ENCODE results near the gene GZMA.

GZMA gene

GRCh38 chr5:55146080-55146479 is 43.6 kb downstream of the GZMA start:
- no peaks in the 10 kb centered on the region for H3K9me3 ChIP-seq (ENCODE audit: insufficient read depth, low read length, severe bottlenecking)
- peaks cover 10% of the 10 kb centered on the region for H3K27me3 ChIP-seq (ENCODE audit: insufficient read depth, low read length, poor library complexity)
- no peaks in the 10 kb centered on the region for H4K20me1 ChIP-seq (ENCODE audit: insufficient read depth, low read length)
- peaks cover 6% of the 10 kb centered on the region for H3K4me1 ChIP-seq (ENCODE audit: insufficient read depth, low read length)
- no peak overlapping the region for H2AFZ ChIP-seq (ENCODE audit: low read depth, low read length)
- DNase-seq, result no peak
- TF ChIP-seq CTCF (IDR thresholded peaks at IDR 0.05; ENCODE audit: borderline replicate concordance, extremely low read depth, low read length, poor library complexity, severe bottlenecking), result no peak
- TF ChIP-seq EZH2 (IDR thresholded peaks at IDR 0.05; ENCODE audit: borderline replicate concordance, low read depth, low read length, severe bottlenecking), result no peak
- peak overlapping the region; percentile 41; the same call in 1 of the 2 replicates for H3K4me2 ChIP-seq (ENCODE audit: insufficient read depth, low read length)
- no peaks in the 10 kb centered on the region for H3K79me2 ChIP-seq (ENCODE audit: insufficient read depth, low read length)
- H3K9ac ChIP-seq (ENCODE audit: low read depth, low read length), result no peak overlapping the region
- no peak for ATAC-seq (ENCODE audit: insufficient read depth, low read depth)
- no peaks in the 10 kb centered on the region for H3K36me3 ChIP-seq (ENCODE audit: insufficient read depth, low read length)
- H3K27ac ChIP-seq (ENCODE audit: low read length), result no peak overlapping the region
- no peak overlapping the region for H3K4me3 ChIP-seq (ENCODE audit: low read depth in 1 of 2, low read length in 2 of 2)

- Histone ChIP-seq H3K4me3 (ENCODE audit: low read depth in 1 of 2, low read length in 2 of 2) (no peak overlapping the region), H3K36me3 (ENCODE audit: insufficient read depth, low read length) (no peaks in the 10 kb centered on the region), H3K27me3 (ENCODE audit: insufficient read depth, low read length, poor library complexity) (peaks cover 10% of the 10 kb centered on the region), H4K20me1 (ENCODE audit: insufficient read depth, low read length) (no peaks in the 10 kb centered on the region), H3K4me1 (ENCODE audit: insufficient read depth, low read length) (peaks cover 6% of the 10 kb centered on the region), H2AFZ (ENCODE audit: low read depth, low read length) (no peak overlapping the region), H3K9me3 (ENCODE audit: insufficient read depth, low read length, severe bottlenecking) (no peaks in the 10 kb centered on the region), H3K4me2 (ENCODE audit: insufficient read depth, low read length) (peak overlapping the region; percentile 41; the same call in 1 of the 2 replicates), H3K27ac (ENCODE audit: low read length) (no peak overlapping the region), H3K79me2 (ENCODE audit: insufficient read depth, low read length) (no peaks in the 10 kb centered on the region), H3K9ac (ENCODE audit: low read depth, low read length) (no peak overlapping the region)
- ATAC-seq (ENCODE audit: insufficient read depth, low read depth), result peak; percentile 100
- TF ChIP-seq EZH2 (IDR thresholded peaks at IDR 0.05; ENCODE audit: borderline replicate concordance, low read depth, low read length, severe bottlenecking) (no peak), CTCF (IDR thresholded peaks at IDR 0.05; ENCODE audit: borderline replicate concordance, extremely low read depth, low read length, poor library complexity, severe bottlenecking) (peak; percentile 98)
- peak; percentile 86 for DNase-seq
Measured at GRCh38 chr5:55146543-55147151, 44.2 kb downstream of the GZMA start.

DNA sequence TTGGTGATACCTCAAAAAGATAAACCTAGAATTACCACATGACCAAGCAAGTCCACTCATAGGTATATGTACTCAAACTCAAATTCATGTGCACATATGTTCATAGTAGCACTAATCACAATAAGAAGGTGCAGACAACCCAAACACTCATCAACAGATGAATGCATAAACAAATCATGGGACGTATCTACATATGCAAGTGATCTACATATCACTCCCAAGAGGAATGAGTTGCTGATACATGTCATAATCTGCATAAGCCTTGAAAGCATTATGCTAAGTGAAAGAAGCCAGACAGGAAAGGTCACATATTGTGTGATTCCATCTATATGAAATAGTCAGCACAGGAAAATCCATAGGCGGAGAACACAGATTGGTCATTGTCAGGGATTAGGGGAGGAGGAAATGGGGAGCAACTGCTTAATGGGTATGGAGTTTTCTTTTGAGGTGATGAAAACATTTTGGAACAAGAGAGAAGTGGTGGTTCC is 46.9 kb downstream of the GZMA start:
- H4K20me1 ChIP-seq (ENCODE audit: insufficient read depth, low read length), result no peaks in the 10 kb centered on the region
- no peak overlapping the region for H3K27ac ChIP-seq (ENCODE audit: low read length)
- DNase-seq (no peak), ATAC-seq (ENCODE audit: insufficient read depth, low read depth) (no peak)
- peaks cover 14% of the 10 kb centered on the region for H3K27me3 ChIP-seq (ENCODE audit: insufficient read depth, low read length, poor library complexity)
- peaks cover 6% of the 10 kb centered on the region for H3K4me1 ChIP-seq (ENCODE audit: insufficient read depth, low read length)
- H3K4me3 ChIP-seq (ENCODE audit: low read depth in 1 of 2, low read length in 2 of 2), result no peak overlapping the region
- H3K4me2 ChIP-seq (ENCODE audit: insufficient read depth, low read length), result no peak overlapping the region
- H2AFZ ChIP-seq (ENCODE audit: low read depth, low read length), result no peak overlapping the region
- no peaks in the 10 kb centered on the region for H3K79me2 ChIP-seq (ENCODE audit: insufficient read depth, low read length)
- no peaks in the 10 kb centered on the region for H3K9me3 ChIP-seq (ENCODE audit: insufficient read depth, low read length, severe bottlenecking)
- H3K9ac ChIP-seq (ENCODE audit: low read depth, low read length), result no peak overlapping the region
- TF ChIP-seq CTCF (IDR thresholded peaks at IDR 0.05; ENCODE audit: borderline replicate concordance, extremely low read depth, low read length, poor library complexity, severe bottlenecking) (no peak), EZH2 (IDR thresholded peaks at IDR 0.05; ENCODE audit: borderline replicate concordance, low read depth, low read length, severe bottlenecking) (no peak)
- no peaks in the 10 kb centered on the region for H3K36me3 ChIP-seq (ENCODE audit: insufficient read depth, low read length)
